GM13977 (cell line): Measurements from ENCODE around the gene FGD3.

ENCODE experiments used
- DNase-seq: peaks from one replicate; pipeline ENCODE4 v3.0.0; 2012; ENCODE audit warnings: low spot score
- in situ Hi-C: fragments of 300-500 bp; cut with MboI; formaldehyde crosslinking; loops from one replicate; pipeline ENCODE4 v1.12.0; 2022; ENCODE audit warnings: low sequenced_read_pairs, low pct_unique_long_range_greater_than_20kb, mixed read lengths, inconsistent platforms; ENCODE audit not compliant: unreplicated experiment
- TF ChIP-seq, protein P1 (sequence below): IDR thresholded peaks from 2 replicates; pipeline ENCODE4 v1.5.1; 2012; ENCODE audit warnings: mild to moderate bottlenecking, control low read depth; ENCODE audit not compliant: insufficient read depth; ENCODE audit errors: extremely low read depth, missing control alignments

The FGD3 gene

DNA sequence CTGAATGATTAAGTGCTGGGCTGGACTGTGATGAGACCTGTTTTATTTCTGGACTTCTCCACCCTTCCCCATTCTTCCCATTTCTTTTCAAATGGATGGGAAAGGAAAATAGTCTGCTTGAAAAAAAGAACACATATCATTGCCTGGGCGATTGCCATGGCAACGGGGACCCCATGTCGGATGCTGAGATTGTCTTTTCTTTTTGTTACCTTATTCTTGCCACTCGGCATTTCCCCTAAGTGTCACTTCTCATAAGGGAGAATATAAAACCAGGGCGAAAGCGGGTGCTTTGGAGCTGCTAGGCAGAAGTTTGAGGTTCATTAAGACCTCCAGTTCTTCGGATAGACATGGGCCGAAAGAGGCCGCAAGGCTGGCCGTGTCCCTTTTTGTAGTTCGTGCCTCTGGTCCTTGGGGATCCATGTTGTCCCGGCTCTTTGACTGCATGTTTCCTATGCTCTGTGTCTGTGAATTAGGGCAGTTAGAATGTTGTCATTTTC lies 763 bp downstream of the FGD3 start:
- no peak for DNase-seq
- TF ChIP-seq, protein P1, sequence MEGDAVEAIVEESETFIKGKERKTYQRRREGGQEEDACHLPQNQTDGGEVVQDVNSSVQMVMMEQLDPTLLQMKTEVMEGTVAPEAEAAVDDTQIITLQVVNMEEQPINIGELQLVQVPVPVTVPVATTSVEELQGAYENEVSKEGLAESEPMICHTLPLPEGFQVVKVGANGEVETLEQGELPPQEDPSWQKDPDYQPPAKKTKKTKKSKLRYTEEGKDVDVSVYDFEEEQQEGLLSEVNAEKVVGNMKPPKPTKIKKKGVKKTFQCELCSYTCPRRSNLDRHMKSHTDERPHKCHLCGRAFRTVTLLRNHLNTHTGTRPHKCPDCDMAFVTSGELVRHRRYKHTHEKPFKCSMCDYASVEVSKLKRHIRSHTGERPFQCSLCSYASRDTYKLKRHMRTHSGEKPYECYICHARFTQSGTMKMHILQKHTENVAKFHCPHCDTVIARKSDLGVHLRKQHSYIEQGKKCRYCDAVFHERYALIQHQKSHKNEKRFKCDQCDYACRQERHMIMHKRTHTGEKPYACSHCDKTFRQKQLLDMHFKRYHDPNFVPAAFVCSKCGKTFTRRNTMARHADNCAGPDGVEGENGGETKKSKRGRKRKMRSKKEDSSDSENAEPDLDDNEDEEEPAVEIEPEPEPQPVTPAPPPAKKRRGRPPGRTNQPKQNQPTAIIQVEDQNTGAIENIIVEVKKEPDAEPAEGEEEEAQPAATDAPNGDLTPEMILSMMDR: no peak
- in situ Hi-C loops: no loop called here

- in situ Hi-C loops: no loop called here
- TF ChIP-seq, protein P1: no peak
- no peak for DNase-seq
Measured at GRCh38 chr9:92948632-92949031, 1.3 kb downstream of the FGD3 start.

- TF ChIP-seq, protein P1: no peak
- no peak for DNase-seq
- in situ Hi-C loops: no loop called here
Measured at GRCh38 chr9:92949266-92949982, 2.1 kb downstream of the FGD3 start.

- TF ChIP-seq, protein P1: no peak
- DNase-seq: no peak
- in situ Hi-C loops: no loop called here
Measured at GRCh38 chr9:92950359-92950955, 3.1 kb downstream of the FGD3 start.

GRCh38 chr9:92952906-92953610 lies 5.7 kb downstream of the FGD3 start:
- TF ChIP-seq, protein P1: no peak
- DNase-seq: no peak
- in situ Hi-C loops: no loop called here

DNA sequence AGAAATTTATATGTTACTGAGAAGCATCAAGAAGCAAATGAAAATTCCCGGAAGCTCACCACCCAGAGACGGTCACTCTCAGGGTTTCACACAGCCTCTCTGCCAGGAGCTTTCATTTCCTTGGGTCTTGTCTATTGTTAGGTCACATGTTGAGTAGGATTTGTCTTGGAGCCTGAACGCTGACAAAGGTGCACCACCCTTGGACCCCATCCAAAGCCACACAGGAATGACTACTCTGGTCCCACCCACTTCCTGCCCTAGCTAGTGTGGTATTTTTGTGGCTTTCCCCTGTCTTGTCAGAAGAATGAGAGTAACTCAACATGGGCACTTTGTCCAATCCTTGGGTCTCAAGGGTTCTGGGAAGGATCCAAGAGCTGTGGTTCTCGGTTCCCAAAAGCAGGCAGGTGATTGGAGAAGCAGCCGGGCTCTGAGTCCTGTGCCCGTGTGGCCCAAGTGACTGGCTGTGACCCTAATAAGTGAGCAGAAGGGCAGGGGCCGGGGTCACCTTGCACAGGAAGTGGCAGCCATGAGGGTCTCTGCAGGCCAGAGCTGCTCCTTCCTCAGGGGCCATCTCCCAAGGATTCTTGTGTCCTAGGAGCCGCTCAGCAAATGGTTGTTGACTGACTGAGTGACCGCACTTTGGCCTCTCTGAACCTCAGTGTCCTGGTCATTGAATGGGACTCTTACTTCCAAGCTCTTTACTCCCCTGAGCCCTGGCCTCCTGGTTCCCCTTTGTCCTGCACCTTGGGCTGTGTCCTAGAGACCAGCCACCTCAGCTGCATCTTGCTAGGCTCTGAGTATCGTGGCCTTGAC lies 6.9 kb downstream of the FGD3 start:
- in situ Hi-C loops: no loop called here
- TF ChIP-seq, protein P1: no peak
- DNase-seq: no peak
